Measurements from ENCODE around the gene EXTL1. TPM values are rescaled to one million over a fixed set of nuclear protein-coding genes. Genes with fewer than 3 reads are reported as not detected.

Gene EXTL1
- total and polyA plus RNA-seq, 2 donors (not counting 3 experiments of a cell fraction or from before 2014, with no cell fraction given): not detected

DNA sequence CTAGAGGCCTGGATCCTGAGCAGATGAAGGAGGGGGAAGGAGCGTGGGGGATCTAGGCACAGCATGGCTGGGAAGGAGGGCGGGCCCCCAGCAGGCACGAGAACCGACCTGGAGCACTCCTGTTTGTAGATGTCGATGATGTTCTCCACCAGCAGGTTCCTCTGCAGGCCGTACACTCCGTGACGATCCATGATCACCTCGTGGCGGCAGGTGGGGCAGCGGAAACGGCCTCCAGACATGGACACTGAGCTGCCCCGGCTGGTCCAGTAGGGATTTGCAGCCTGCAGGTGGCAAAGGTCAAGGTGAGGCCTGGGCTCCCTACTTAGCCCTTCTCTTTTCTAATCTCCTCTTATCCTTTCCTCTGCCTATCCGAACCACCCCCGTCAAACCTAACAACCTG is 44.6 kb downstream of the EXTL1 start:
- dilution Hi-C loops (cut with MboI; ENCODE audit: extremely low pct_ligation_motif_present, low sequenced_read_pairs) (no loop called here), intact Hi-C loops (cut with micrococcal nuclease) (no loop called here)
- Histone ChIP-seq H4K20me1 (replicated peaks; ENCODE audit: control insufficient read depth, extremely low read depth, insufficient read depth, low read length) (no peaks in the 10 kb centered on the region), H3K9ac (replicated peaks; ENCODE audit: extremely low read depth, insufficient read depth, low read length) (no peak overlapping the region), H3K27ac (ENCODE audit: insufficient read depth, low read depth, low read length) (no peak overlapping the region), H3K4me1 (ENCODE audit: control insufficient read depth, extremely low read depth, insufficient read depth, low read length) (no peaks in the 10 kb centered on the region), H2AFZ (ENCODE audit: low read depth, low read length) (no peak overlapping the region), H3K9me1 (replicated peaks; ENCODE audit: control insufficient read depth, extremely low read depth, insufficient read depth, low read length) (no peaks in the 10 kb centered on the region), H3K4me3 (replicated peaks in 1 of 3; ENCODE audit: insufficient read depth in 1 of 3, low read depth in 1 of 3, low read length in 3 of 3) (no peak overlapping the region), H3K79me2 (ENCODE audit: control insufficient read depth, insufficient read depth, low read length) (no peaks in the 10 kb centered on the region), H3K9me3 (replicated peaks; ENCODE audit: control insufficient read depth, insufficient read depth, low read length) (no peaks in the 10 kb centered on the region), H3K4me2 (ENCODE audit: insufficient read depth, low read length) (no peak overlapping the region), H3K27me3 (ENCODE audit: control insufficient read depth in 2 of 2, insufficient read depth in 2 of 2, low read length in 2 of 2) (peaks cover 2 to 10% of the 10 kb centered on the region in 2 experiments), H3K36me3 (ENCODE audit: control insufficient read depth in 2 of 2, extremely low read depth in 1 of 2, insufficient read depth in 2 of 2, low read length in 2 of 2) (no peaks in the 10 kb centered on the region)
- ChIA-PET POLR2A (no interaction called here), CTCF (interaction anchor here (0.8 to 2.2 kb wide), 4 partner anchors 12 to 79 kb away, joined by 3 to 11 read pairs (median 6); no protein-coding TSS in a partner anchor)
- TF ChIP-seq MYC (IDR thresholded peaks at IDR 0.05; ENCODE audit: low read depth, low read length) (no peak), FOS (IDR thresholded peaks at IDR 0.05; ENCODE audit: borderline replicate concordance, insufficient read depth, low read length) (no peak), GATA2 (IDR thresholded peaks at IDR 0.05; ENCODE audit: insufficient read depth, insufficient read length, low read depth, low read length) (no peak)
- TF ChIP-seq, protein P1, sequence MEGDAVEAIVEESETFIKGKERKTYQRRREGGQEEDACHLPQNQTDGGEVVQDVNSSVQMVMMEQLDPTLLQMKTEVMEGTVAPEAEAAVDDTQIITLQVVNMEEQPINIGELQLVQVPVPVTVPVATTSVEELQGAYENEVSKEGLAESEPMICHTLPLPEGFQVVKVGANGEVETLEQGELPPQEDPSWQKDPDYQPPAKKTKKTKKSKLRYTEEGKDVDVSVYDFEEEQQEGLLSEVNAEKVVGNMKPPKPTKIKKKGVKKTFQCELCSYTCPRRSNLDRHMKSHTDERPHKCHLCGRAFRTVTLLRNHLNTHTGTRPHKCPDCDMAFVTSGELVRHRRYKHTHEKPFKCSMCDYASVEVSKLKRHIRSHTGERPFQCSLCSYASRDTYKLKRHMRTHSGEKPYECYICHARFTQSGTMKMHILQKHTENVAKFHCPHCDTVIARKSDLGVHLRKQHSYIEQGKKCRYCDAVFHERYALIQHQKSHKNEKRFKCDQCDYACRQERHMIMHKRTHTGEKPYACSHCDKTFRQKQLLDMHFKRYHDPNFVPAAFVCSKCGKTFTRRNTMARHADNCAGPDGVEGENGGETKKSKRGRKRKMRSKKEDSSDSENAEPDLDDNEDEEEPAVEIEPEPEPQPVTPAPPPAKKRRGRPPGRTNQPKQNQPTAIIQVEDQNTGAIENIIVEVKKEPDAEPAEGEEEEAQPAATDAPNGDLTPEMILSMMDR (IDR thresholded peaks at IDR 0.05; ENCODE audit: extremely low read depth in 1 of 2, insufficient read depth in 1 of 2, low read depth in 1 of 2, low read length in 2 of 2): no peak
- DNase-seq (ENCODE audit: low read depth, low spot score) (no peak), FAIRE-seq (no peak)
- no TSS peak for BruUV-seq (replicated peaks)

DNA sequence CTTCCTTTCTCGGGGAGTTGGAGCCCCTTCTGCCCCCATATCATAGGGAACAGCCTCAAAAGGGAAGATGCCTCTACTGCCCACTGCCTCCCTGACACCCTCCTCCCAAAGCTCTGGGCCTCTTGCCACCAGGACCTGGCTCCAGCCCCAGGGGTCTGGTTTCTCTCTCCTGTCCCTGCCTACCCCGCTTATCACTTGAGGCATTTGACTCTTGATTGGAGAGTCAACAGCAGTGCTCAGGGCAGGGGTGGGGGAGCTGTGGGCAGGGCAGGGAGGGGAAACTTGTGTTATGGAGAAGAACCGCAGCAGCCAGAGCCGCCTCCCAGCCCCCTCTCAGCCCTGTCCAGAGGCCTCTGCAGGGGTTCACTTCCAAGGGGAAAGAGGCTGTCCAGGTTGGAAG is 45.3 kb downstream of the EXTL1 start:
- H3K9me3 ChIP-seq (replicated peaks; ENCODE audit: control insufficient read depth, insufficient read depth, low read length): no peaks in the 10 kb centered on the region
- intact Hi-C loops (cut with micrococcal nuclease): no loop called here
- H3K9me1 ChIP-seq (replicated peaks; ENCODE audit: control insufficient read depth, extremely low read depth, insufficient read depth, low read length): no peaks in the 10 kb centered on the region
- ChIA-PET POLR2A (no interaction called here), CTCF (interaction anchor here (0.8 to 2.2 kb wide), 3 partner anchors 11 to 78 kb away, joined by 3 to 8 read pairs (median 3); no protein-coding TSS in a partner anchor)
- TF ChIP-seq, protein P2, sequence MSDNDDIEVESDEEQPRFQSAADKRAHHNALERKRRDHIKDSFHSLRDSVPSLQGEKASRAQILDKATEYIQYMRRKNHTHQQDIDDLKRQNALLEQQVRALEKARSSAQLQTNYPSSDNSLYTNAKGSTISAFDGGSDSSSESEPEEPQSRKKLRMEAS (IDR thresholded peaks at IDR 0.05; ENCODE audit: insufficient read depth, insufficient read length): no peak
- TF ChIP-seq GATA2 (IDR thresholded peaks at IDR 0.05; ENCODE audit: insufficient read depth, insufficient read length, low read depth, low read length): no peak
- no peak for TF ChIP-seq POLR2AphosphoS5 (IDR thresholded peaks at IDR 0.05; ENCODE audit: insufficient read depth, low read depth, low read length)
- no peaks in the 10 kb centered on the region for H3K36me3 ChIP-seq (ENCODE audit: control insufficient read depth in 2 of 2, extremely low read depth in 1 of 2, insufficient read depth in 2 of 2, low read length in 2 of 2)
- no peaks in the 10 kb centered on the region for H4K20me1 ChIP-seq (replicated peaks; ENCODE audit: control insufficient read depth, extremely low read depth, insufficient read depth, low read length)
- no peak overlapping the region for H3K4me3 ChIP-seq (replicated peaks in 1 of 3; ENCODE audit: insufficient read depth in 1 of 3, low read depth in 1 of 3, low read length in 3 of 3)
- H3K4me2 ChIP-seq (ENCODE audit: insufficient read depth, low read length): no peak overlapping the region
- H2AFZ ChIP-seq (ENCODE audit: low read depth, low read length): no peak overlapping the region
- no peak overlapping the region for H3K9ac ChIP-seq (replicated peaks; ENCODE audit: extremely low read depth, insufficient read depth, low read length)
- DNase-seq (ENCODE audit: low read depth, low spot score): no peak
- no TSS peak for BruUV-seq (replicated peaks)
- dilution Hi-C loops (cut with MboI; ENCODE audit: extremely low pct_ligation_motif_present, low sequenced_read_pairs): no loop called here
- peaks cover 2 to 7% of the 10 kb centered on the region in 2 experiments for H3K27me3 ChIP-seq (ENCODE audit: control insufficient read depth in 2 of 2, insufficient read depth in 2 of 2, low read length in 2 of 2)
- H3K79me2 ChIP-seq (ENCODE audit: control insufficient read depth, insufficient read depth, low read length): no peaks in the 10 kb centered on the region
- no peak overlapping the region for H3K27ac ChIP-seq (ENCODE audit: insufficient read depth, low read depth, low read length)
- no peaks in the 10 kb centered on the region for H3K4me1 ChIP-seq (ENCODE audit: control insufficient read depth, extremely low read depth, insufficient read depth, low read length)
- no peak for FAIRE-seq
